Ishikawa (cell line): ENCODE results near the gene ULK4.

Experiments
- CEBPB ChIP-seq: IDR thresholded peaks from 2 replicates; pipeline ENCODE4 v1.6.1; 2012
- CREB1 ChIP-seq: IDR thresholded peaks from 2 replicates; pipeline ENCODE4 v1.6.1; 2012; ENCODE audit warnings: low read depth
- EGR1 ChIP-seq: IDR thresholded peaks from 2 replicates; pipeline ENCODE4 v1.6.1; 2012
- EP300 ChIP-seq: IDR thresholded peaks from 2 replicates; pipeline ENCODE4 v1.6.1; 2012; ENCODE audit warnings: borderline replicate concordance
- FOXM1 ChIP-seq: IDR thresholded peaks from 2 replicates; pipeline ENCODE4 v1.6.1; 2012; ENCODE audit warnings: low read depth, borderline replicate concordance
- NFIC ChIP-seq: IDR thresholded peaks from 2 replicates; pipeline ENCODE4 v1.6.1; 2012
- RAD21 ChIP-seq: IDR thresholded peaks from 2 replicates; pipeline ENCODE4 v1.6.1; 2012; ENCODE audit warnings: low read depth
- TAF1 ChIP-seq: IDR thresholded peaks from 2 replicates; pipeline ENCODE4 v1.6.1; 2012; ENCODE audit warnings: low read depth, mild to moderate bottlenecking
- TCF12 ChIP-seq: IDR thresholded peaks from 2 replicates; pipeline ENCODE4 v1.6.1; 2012; ENCODE audit warnings: low read depth
- TEAD4 ChIP-seq: IDR thresholded peaks from 2 replicates; pipeline ENCODE4 v1.6.1; 2012
- YY1 ChIP-seq: IDR thresholded peaks from 2 replicates; pipeline ENCODE4 v1.6.1; 2012; ENCODE audit warnings: low read depth
- TF ChIP-seq, protein P1 (sequence below): IDR thresholded peaks from 2 replicates; pipeline ENCODE4 v1.6.1; 2012
- TF ChIP-seq, protein P2 (sequence below): IDR thresholded peaks from 2 replicates; pipeline ENCODE4 v1.6.1; 2012
- TF ChIP-seq, protein P3 (sequence below): IDR thresholded peaks from 2 replicates; pipeline ENCODE4 v1.6.1; 2012; ENCODE audit warnings: low read depth, mild to moderate bottlenecking

DNA sequence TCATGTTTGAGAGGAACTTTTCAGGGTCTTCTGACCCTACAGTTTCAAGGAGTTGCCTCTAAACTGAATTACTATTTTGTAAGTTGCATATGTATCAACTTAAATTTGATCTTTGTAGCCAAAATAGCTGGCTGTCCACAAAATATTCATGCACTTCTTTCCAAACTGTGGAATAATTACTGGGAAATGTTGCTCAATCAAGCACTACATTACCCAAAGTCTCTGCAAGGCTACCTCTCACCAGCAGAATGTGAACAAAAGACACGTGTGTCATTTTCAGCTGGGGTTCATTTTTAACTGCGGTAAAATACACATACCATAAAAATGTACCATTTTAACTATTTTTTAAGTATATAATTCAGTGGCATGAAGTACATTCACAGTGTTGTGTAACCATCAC is 442.2 kb downstream of the ULK4 start:
- TF ChIP-seq EP300 (no peak), YY1 (no peak), TAF1 (no peak), FOXM1 (no peak), CEBPB (no peak), NFIC (no peak), RAD21 (no peak), CREB1 (no peak), EGR1 (no peak), TEAD4 (no peak), TCF12 (no peak)
- TF ChIP-seq, protein P1, sequence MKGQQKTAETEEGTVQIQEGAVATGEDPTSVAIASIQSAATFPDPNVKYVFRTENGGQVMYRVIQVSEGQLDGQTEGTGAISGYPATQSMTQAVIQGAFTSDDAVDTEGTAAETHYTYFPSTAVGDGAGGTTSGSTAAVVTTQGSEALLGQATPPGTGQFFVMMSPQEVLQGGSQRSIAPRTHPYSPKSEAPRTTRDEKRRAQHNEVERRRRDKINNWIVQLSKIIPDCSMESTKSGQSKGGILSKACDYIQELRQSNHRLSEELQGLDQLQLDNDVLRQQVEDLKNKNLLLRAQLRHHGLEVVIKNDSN: no peak
- TF ChIP-seq, protein P2, sequence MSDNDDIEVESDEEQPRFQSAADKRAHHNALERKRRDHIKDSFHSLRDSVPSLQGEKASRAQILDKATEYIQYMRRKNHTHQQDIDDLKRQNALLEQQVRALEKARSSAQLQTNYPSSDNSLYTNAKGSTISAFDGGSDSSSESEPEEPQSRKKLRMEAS: no peak
- TF ChIP-seq, protein P3, sequence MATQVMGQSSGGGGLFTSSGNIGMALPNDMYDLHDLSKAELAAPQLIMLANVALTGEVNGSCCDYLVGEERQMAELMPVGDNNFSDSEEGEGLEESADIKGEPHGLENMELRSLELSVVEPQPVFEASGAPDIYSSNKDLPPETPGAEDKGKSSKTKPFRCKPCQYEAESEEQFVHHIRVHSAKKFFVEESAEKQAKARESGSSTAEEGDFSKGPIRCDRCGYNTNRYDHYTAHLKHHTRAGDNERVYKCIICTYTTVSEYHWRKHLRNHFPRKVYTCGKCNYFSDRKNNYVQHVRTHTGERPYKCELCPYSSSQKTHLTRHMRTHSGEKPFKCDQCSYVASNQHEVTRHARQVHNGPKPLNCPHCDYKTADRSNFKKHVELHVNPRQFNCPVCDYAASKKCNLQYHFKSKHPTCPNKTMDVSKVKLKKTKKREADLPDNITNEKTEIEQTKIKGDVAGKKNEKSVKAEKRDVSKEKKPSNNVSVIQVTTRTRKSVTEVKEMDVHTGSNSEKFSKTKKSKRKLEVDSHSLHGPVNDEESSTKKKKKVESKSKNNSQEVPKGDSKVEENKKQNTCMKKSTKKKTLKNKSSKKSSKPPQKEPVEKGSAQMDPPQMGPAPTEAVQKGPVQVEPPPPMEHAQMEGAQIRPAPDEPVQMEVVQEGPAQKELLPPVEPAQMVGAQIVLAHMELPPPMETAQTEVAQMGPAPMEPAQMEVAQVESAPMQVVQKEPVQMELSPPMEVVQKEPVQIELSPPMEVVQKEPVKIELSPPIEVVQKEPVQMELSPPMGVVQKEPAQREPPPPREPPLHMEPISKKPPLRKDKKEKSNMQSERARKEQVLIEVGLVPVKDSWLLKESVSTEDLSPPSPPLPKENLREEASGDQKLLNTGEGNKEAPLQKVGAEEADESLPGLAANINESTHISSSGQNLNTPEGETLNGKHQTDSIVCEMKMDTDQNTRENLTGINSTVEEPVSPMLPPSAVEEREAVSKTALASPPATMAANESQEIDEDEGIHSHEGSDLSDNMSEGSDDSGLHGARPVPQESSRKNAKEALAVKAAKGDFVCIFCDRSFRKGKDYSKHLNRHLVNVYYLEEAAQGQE: no peak
